HG02763 (cell line): ENCODE measurements around the gene NUDC.

Source experiments
- ATAC-seq: cut with Tn5 transposase; IDR thresholded peaks from one replicate; pipeline ENCODE4 v1.9.1; 2021; ENCODE audit warnings: mild to moderate bottlenecking, moderate library complexity; ENCODE audit not compliant: unreplicated experiment

NUDC gene

GRCh38 chr1:26949266-26949925 is 27.9 kb downstream of the NUDC start:
- ATAC-seq, result no peak

GRCh38 chr1:26949926-26950319 is 28.4 kb downstream of the NUDC start:
- ATAC-seq, result no peak

- no peak for ATAC-seq
Measured at GRCh38 chr1:26950602-26951001, 29.1 kb downstream of the NUDC start.

GRCh38 chr1:26951216-26951615 is 29.7 kb downstream of the NUDC start:
- ATAC-seq, result no peak

GRCh38 chr1:26951821-26952497 is 30.4 kb downstream of the NUDC start:
- no peak for ATAC-seq

GRCh38 chr1:26953374-26953773 is 31.8 kb downstream of the NUDC start:
- no peak for ATAC-seq

- ATAC-seq, result no peak
Measured at GRCh38 chr1:26956321-26956720, 34.8 kb downstream of the NUDC start.

- no peak for ATAC-seq
Measured at GRCh38 chr1:26957306-26957705, 35.8 kb downstream of the NUDC start.

- no peak for ATAC-seq
Measured at GRCh38 chr1:26959270-26959669, 37.7 kb downstream of the NUDC start.

- ATAC-seq, result no peak
Measured at GRCh38 chr1:26959722-26960624, 38.4 kb downstream of the NUDC start, which contains the start of gene KDF1. Gene KDF1, minus strand, starts transcription at chr1:26960468. Its CDS starts 8,088 bp downstream, at chr1:26952380.

- no peak for ATAC-seq
Measured at GRCh38 chr1:26960625-26960966, 39.1 kb downstream of the NUDC start.

- ATAC-seq, result no peak
Measured at GRCh38 chr1:26961826-26962225, 40.3 kb downstream of the NUDC start.

- ATAC-seq, result no peak
Measured at GRCh38 chr1:26965213-26965612, 43.7 kb downstream of the NUDC start.

- no peak for ATAC-seq
Measured at GRCh38 chr1:26965628-26966027, 44.1 kb downstream of the NUDC start.

GRCh38 chr1:26970810-26971209 is 49.3 kb downstream of the NUDC start:
- no peak for ATAC-seq

GRCh38 chr1:26971590-26971989 is 50.0 kb downstream of the NUDC start:
- no peak for ATAC-seq

GRCh38 chr1:26972390-26972789 is 50.8 kb downstream of the NUDC start:
- no peak for ATAC-seq

GRCh38 chr1:26972821-26973220 is 51.3 kb downstream of the NUDC start:
- no peak for ATAC-seq

- no peak for ATAC-seq
Measured at GRCh38 chr1:26976621-26977510, 55.3 kb downstream of the NUDC start.

- ATAC-seq, result no peak
Measured at GRCh38 chr1:26978901-26979300, 57.4 kb downstream of the NUDC start.
